Activated T-helper 2 cell treated with anti-CD3 and anti-CD28 coated beads, Interferon-gamma antibody, Interleukin-2, Interleukin-4, amounts not matched to agents 10 μg/mL and 5 μg/mL and 100 μg/mL, durations not matched to agents 14 hours and 24 hours and 36 hours (primary cell): ENCODE results near the gene ZNF764. TPM values are rescaled to one million over a fixed set of nuclear protein-coding genes. Genes with fewer than 3 reads are reported as not detected.
"Not testable (repeated sequence)": the region's sequence is repeated elsewhere in the genome, so short reads cannot be mapped to it uniquely, and the experiment has no call there.

Experiments used
- DNase-seq: peaks from one replicate; pipeline ENCODE4 v3.0.0; 2021; ENCODE audit warnings: low spot score
- H3K27ac Mint-ChIP-seq: one replicate; pipeline ENCODE4 v1.8.0; 2021; ENCODE audit warnings: mixed read lengths
- H3K27me3 Mint-ChIP-seq: one replicate; pipeline ENCODE4 v1.8.0; 2021; ENCODE audit warnings: low read depth, mixed read lengths
- H3K36me3 Mint-ChIP-seq: one replicate; pipeline ENCODE4 v1.8.0; 2021; ENCODE audit warnings: low read depth, mixed read lengths
- H3K4me1 Mint-ChIP-seq: one replicate; pipeline ENCODE4 v1.8.0; 2021; ENCODE audit warnings: low read depth, mixed read lengths
- H3K4me3 Mint-ChIP-seq: one replicate; pipeline ENCODE4 v1.8.0; 2021; ENCODE audit warnings: low read depth, mild to moderate bottlenecking, moderate library complexity, mixed read lengths
- H3K9me3 Mint-ChIP-seq: one replicate; pipeline ENCODE4 v1.8.0; 2021; ENCODE audit warnings: mixed read lengths
- intact Hi-C: fragments of 100-400 bp; cut with micrococcal nuclease; formaldehyde crosslinking; loops from one replicate; pipeline ENCODE4 v1.15.1; 2023
- total RNA-seq: library from RNA; stranded (reverse); gene quantifications from 2 replicates; pipeline ENCODE4 v1.2.3, GENCODE V29; 2022

The ZNF764 gene
- total RNA-seq = 14.5 and 14.6 TPM in 2 replicates

DNA sequence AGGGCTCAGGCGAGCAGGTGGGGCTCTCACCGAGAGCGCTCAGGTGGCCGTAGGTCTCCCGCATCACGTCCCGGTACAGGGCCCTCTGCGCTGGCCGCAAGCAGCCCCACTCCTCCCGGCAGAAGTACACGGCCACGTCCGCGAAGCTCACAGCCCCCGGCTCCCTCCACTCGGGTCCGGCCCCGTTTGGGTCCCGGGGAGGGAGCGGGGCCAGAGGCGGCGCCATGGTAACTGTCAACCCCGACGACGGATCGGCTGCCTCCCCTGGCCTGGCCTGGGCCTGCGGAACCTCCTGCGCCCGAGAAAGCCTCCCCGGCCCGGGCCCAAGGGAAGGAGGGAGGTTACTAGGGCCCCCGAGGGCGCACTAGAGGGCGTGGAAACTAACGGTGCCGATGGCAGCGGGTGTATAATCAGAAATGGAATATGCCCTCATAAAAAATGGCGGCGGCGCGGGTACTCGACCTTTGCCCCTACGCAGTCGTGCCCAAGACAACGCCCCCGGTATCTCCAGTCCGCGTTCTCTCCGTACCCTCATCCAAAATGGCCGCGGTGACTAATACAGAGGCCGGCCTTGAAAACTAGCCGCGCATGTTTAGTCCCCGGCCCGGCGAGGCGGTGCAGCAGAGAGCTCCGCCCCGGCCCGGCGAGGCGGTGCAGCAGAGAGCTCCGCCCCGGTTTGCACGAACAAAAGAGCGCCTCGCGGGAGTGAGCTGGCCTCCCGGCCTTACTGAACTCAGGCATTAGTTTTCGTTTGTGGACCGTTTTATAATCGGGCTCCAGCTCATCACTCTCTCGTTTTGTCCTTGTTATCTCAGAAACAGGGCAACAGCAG is at the start of gene ZNF764:
Gene ZNF764, minus strand, starts transcription at position 418 of the 832 bp plus-strand sequence. Its CDS starts 192 bp downstream, at position 226.
- Mint-ChIP-seq H3K36me3 (peaks cover 24% of the 10 kb centered on the region), H3K4me1 (peaks cover 35% of the 10 kb centered on the region), H3K9me3 (no peaks in the 10 kb centered on the region), H3K4me3 (peak within 1 kb of the TSS; percentile 83), H3K27ac (peak within 1 kb of the TSS; percentile 95), H3K27me3 (peaks cover 1% of the 10 kb centered on the region)
- peak; percentile 97 for DNase-seq
- intact Hi-C loops = loop anchor here (1.0 to 2.0 kb wide), 4 partner anchors 9 to 223 kb away; no protein-coding TSS in a partner anchor

DNA sequence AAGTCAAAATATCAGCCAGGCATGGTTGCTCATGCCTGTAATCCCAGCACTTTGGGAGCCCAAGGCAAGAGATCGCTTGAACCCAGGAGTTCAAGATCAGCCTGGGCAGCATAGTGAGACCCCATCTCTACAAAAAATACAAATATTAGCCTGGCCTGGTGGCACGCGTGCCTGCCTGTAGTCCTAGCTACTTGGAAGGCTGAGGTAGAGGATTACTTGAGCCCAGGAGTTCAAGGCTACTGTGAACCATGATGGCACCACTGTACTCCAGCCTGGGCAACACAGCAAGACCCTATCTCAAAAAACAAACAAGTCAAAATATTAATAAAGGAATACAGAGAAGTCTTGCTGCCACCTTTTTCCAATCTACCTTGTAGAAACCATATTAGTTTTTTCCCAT is 47.8 kb upstream of the ZNF764 start:
- Mint-ChIP-seq H3K27me3 (no peaks in the 10 kb centered on the region), H3K4me1 (peaks cover 18% of the 10 kb centered on the region), H3K9me3 (peaks cover under 1% of the 10 kb centered on the region), H3K4me3 (no peak overlapping the region), H3K36me3 (peaks cover 59% of the 10 kb centered on the region), H3K27ac (no peak overlapping the region)
- DNase-seq = no peak
- intact Hi-C loops = no loop called here

DNA sequence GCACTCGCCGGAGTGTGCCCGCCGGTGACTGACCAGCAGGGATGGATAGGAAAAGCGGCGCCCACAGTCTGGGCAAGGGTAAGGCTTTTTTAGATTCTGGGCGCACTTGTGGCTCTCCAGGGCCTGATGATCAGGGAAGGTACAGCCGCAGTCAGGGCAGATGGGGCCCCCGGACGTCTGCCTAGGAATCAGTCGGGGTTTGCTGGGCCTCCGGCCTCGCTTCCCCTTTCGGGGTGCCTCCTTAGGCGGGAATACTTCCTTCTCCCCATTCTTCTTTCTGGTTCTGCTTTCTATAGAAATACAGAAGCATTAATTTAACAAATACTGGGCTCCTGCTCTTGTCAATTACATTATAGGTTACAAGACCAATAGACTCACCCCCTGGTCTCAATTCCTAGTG is 47.0 kb upstream of the ZNF764 start:
- peaks cover 63% of the 10 kb centered on the region for H3K36me3 Mint-ChIP-seq
- intact Hi-C loops = no loop called here
- H3K27ac Mint-ChIP-seq = no peak overlapping the region
- no peak overlapping the region for H3K4me3 Mint-ChIP-seq
- peaks cover 6% of the 10 kb centered on the region for H3K9me3 Mint-ChIP-seq
- no peaks in the 10 kb centered on the region for H3K27me3 Mint-ChIP-seq
- DNase-seq = no peak
- peaks cover 15% of the 10 kb centered on the region for H3K4me1 Mint-ChIP-seq

DNA sequence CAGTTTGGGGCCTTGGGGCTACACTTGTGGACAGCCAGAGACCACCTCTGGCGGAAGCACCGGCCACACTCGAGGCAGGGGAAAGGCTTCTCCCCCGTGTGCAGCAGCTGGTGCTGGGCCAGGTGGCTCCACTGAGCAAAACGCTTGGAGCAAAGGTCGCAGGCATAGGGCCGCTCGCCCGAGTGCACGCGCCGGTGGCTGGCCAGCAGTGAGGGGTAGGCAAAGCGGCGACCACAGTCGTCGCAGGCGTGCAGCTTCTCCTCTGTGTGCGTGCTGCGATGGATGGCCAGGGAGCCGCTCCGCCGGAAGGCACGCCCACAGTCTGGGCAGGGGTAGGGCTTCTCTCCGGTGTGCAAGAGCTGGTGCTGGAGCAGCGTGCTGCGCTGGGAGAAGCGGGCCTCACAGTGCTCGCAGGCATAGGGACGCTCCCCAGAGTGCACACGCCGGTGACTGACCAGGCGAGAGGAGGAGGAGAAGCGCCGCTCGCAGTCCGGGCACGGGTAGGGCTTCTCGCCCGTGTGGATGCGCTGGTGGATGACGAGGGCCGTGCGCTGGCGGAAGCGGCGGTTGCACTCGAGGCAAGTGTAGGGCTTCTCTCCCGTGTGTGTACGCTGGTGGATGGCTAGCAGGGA is 46.3 kb upstream of the ZNF764 start:
- Mint-ChIP-seq H3K27me3 (no peaks in the 10 kb centered on the region), H3K4me3 (no peak overlapping the region), H3K36me3 (peaks cover 65% of the 10 kb centered on the region), H3K9me3 (peaks cover 6% of the 10 kb centered on the region), H3K4me1 (peaks cover 15% of the 10 kb centered on the region), H3K27ac (no peak overlapping the region)
- intact Hi-C loops = no loop called here
- DNase-seq = no peak

DNA sequence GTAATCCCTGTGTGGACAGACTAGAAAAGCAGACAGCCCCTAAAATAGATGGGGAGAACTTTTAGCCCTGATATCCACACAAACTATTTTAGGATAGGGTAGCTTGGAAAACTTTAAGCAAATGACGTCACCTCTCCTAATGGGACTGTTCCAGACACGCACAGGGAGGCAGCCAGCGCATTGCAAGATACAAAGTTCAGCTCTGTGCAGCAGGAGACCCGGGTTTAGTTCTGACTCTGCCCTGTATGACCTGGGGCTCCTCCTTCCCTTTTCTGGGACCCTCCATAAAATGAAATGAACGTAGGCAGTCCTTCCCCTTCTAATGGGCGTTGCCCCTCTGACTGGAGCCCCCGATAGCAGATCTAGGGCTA is 45.8 kb upstream of the ZNF764 start:
- no peak overlapping the region for H3K27ac Mint-ChIP-seq

DNA sequence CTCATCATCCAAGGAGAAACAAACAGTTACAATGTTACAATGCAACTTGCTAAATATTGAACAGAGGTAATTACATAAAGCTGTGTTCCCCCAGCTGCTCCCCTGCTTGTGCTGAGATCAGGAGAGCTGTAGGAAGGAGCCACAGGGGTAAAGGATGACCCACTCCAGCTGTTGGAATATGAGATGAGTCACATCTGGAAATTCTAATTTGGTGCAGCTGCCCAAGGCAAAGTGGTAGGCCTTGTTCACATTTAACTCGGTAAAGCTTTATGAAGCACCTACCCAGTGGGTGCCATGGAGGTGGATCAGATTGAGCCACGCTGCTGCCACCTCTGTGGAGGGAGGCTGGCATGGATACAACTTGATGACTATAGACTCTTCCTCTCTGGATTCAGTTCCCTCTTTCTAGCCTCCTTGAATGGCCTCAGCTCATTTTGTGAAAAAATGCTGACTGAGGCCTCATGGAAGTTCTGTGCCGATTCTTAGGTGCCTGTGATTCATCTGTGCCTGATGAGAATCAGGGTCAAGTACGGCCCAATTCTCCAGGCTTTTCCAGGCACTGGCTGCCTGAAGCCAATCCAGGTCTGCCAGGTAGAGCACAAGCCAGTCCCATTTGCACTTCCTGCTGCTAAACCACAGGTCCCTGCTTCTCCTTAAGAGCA is 44.6 kb upstream of the ZNF764 start:
- H3K27me3 Mint-ChIP-seq = no peaks in the 10 kb centered on the region
- intact Hi-C loops = no loop called here
- H3K4me1 Mint-ChIP-seq = peaks cover 9% of the 10 kb centered on the region
- no peak overlapping the region for H3K27ac Mint-ChIP-seq
- DNase-seq = no peak
- H3K4me3 Mint-ChIP-seq = no peak overlapping the region
- peaks cover 59% of the 10 kb centered on the region for H3K36me3 Mint-ChIP-seq
- H3K9me3 Mint-ChIP-seq = peaks cover 6% of the 10 kb centered on the region

More for the DNA sequence above, 45.8 kb upstream of the ZNF764 start:
- Mint-ChIP-seq H3K27me3 (no peaks in the 10 kb centered on the region), H3K36me3 (peaks cover 65% of the 10 kb centered on the region), H3K9me3 (peaks cover 6% of the 10 kb centered on the region), H3K4me1 (peaks cover 12% of the 10 kb centered on the region), H3K4me3 (no peak overlapping the region)
- intact Hi-C loops = no loop called here
- DNase-seq = no peak

DNA sequence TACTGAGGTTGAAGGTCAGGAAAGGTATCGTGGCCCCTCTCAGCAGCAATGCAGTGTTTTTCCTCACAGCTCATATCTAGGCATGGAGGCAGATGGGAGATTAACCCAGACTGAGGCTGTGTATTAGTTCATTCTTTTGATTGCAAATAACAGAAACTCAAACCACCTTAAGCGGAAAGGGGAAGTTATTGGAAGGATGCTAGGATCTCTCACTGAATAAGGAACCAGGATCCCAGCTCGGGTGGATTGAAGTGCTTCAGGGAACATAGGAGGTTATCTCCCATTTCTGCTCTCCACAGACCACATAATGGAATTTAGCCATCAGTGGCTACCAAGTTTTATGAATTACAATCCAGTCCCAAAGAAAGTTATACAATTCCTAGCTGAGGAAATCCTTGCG is 43.8 kb upstream of the ZNF764 start:
- no peak for DNase-seq
- intact Hi-C loops = no loop called here
- Mint-ChIP-seq H3K4me3 (no peak overlapping the region), H3K9me3 (peaks cover 6% of the 10 kb centered on the region), H3K36me3 (peaks cover 53% of the 10 kb centered on the region), H3K27ac (peak overlapping the region; percentile 4), H3K27me3 (no peaks in the 10 kb centered on the region), H3K4me1 (peaks cover 7% of the 10 kb centered on the region)

DNA sequence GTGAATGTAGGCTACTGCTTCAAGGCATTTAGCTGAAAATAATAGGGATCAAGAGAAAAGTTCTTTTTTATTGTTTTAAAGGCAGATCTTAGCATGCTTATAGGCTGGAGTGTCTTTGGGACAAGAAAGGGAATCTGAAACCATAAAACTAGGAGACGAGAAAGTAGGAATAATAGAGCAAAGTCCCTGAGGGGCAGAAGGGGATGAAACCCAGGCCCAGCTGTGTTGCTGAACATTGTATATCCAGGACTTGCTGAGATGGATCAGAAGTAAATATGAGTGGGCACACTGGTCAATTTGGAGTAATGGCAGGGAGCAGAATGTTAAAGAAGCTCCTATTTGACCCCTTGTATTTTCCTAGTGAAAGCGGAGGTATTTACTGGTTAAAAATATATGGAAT is 42.8 kb upstream of the ZNF764 start:
- no peak overlapping the region for H3K4me3 Mint-ChIP-seq
- H3K36me3 Mint-ChIP-seq = peaks cover 43% of the 10 kb centered on the region
- DNase-seq = no peak
- H3K4me1 Mint-ChIP-seq = peaks cover 6% of the 10 kb centered on the region
- no peak overlapping the region for H3K27ac Mint-ChIP-seq
- H3K27me3 Mint-ChIP-seq = no peaks in the 10 kb centered on the region
- H3K9me3 Mint-ChIP-seq = peaks cover 6% of the 10 kb centered on the region
- intact Hi-C loops = no loop called here

DNA sequence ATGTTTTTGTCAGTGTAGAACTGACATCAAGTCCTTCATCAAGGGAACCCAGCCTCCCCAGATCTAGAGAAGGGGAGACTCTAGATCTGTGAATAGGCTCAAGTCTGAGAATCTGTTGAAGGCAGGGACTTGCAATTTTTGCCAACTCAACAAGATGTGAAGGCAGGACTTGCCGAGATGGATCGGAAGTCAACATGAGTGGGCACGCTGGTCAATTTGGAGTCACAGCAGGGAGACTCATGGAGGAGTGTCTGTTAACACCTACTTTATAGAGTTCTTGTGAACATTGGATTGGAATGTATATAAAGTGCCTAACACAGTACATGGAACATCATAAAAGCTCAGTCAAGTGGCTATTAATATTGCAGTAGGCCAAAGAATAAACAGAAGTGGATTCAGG is 42.0 kb upstream of the ZNF764 start:
- Mint-ChIP-seq H3K27me3 (no peaks in the 10 kb centered on the region), H3K4me1 (peaks cover 6% of the 10 kb centered on the region), H3K4me3 (no peak overlapping the region), H3K9me3 (peaks cover 6% of the 10 kb centered on the region), H3K27ac (no peak overlapping the region), H3K36me3 (peaks cover 39% of the 10 kb centered on the region)
- intact Hi-C loops = no loop called here
- DNase-seq = no peak

DNA sequence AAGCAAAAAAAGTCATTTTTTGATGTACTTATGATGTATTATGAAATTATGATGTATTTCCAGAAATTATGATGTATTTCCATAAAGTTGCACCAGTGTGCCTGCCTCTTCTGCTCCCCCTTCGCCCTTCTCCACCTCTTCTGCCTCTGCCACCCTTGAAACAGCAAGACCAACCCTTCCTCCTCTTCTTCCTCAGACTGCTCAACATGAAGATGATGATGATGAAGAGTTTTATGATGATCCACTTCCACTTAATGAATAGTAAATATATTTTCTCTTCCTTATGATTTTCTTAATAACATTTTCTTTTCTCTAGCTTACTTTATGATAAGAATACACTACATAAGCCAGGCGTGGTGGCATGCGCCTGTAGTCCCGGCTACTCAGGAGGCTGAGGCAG is 34.7 kb upstream of the ZNF764 start:
- intact Hi-C loops = no loop called here
- no peaks in the 10 kb centered on the region for H3K9me3 Mint-ChIP-seq
- no peak for DNase-seq
- no peaks in the 10 kb centered on the region for H3K27me3 Mint-ChIP-seq
- no peak overlapping the region for H3K4me3 Mint-ChIP-seq
- H3K4me1 Mint-ChIP-seq = peaks cover 2% of the 10 kb centered on the region
- H3K36me3 Mint-ChIP-seq = peaks cover 15% of the 10 kb centered on the region
- H3K27ac Mint-ChIP-seq = no peak overlapping the region

DNA sequence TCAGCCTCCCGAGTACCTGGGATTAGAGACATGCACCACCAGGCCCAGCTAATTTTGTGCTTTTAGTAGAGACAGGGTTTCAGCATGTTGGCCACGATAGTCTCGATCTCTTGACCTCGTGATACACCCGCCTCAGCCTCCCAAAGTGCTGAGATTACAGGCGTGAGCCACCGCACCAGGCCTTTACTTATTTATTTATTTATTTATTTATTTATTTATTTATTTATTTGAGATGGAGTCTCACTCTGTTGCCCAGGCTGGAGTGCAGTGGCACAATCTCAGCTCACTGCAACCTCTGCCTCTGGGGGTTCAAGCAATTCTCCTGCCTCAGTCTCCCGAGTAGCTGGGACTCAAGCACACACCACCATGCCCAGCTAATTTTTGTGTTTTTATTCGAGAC is 32.7 kb upstream of the ZNF764 start:
- intact Hi-C loops, H3K9me3 Mint-ChIP-seq, DNase-seq, H3K4me3 Mint-ChIP-seq, H3K27ac Mint-ChIP-seq, H3K27me3 Mint-ChIP-seq: not testable (repeated sequence)
- H3K36me3 Mint-ChIP-seq = peaks cover 23% of the 10 kb centered on the region
- peaks cover 10% of the 10 kb centered on the region for H3K4me1 Mint-ChIP-seq

DNA sequence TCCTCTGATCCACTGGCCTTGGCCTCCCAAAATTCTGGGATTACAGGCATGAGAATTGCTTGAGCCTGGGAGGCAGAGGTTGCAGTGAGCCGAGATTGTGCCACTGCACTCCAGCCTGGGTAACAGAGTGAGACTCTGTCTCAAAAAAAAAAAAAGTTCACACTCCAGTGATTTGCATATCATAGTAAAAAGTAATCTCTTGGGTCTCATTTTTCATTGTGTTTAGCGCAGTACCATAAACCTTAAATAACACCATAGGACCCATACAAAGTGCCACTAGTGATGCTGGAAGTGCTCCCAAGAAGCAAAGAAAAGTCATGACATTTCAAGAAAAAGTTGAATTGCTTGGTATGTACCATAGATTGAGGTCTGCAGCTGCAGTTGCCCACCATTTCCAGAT is 31.4 kb upstream of the ZNF764 start:
- Mint-ChIP-seq H3K36me3 (peaks cover 25% of the 10 kb centered on the region), H3K4me1 (peaks cover 12% of the 10 kb centered on the region)
- H3K9me3 Mint-ChIP-seq, H3K4me3 Mint-ChIP-seq, H3K27me3 Mint-ChIP-seq, intact Hi-C loops, H3K27ac Mint-ChIP-seq, DNase-seq: not testable (repeated sequence)

DNA sequence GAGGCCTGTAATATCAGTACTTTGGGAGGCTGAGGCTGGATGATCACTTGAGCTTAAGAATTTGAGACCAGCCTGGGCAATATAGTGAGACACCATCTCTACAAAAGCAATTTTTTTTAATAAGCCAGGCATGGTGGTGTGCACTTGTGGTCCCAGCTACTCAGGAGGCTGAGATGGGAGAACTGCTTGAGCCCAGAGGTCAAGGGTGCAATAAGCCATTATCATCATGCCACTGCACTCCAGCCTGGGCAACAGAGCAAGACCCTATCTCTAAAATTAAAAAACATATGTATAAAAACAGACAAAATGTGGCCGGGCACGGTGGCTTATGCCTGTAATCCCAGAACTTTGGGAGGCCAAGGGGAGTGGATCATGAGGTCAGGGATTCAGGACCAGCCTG is 30.5 kb upstream of the ZNF764 start:
- H3K4me1 Mint-ChIP-seq = peaks cover 14% of the 10 kb centered on the region
- H3K36me3 Mint-ChIP-seq = peaks cover 30% of the 10 kb centered on the region
- intact Hi-C loops = no loop called here
- no peak overlapping the region for H3K4me3 Mint-ChIP-seq
- no peak for DNase-seq
- no peak overlapping the region for H3K27ac Mint-ChIP-seq
- H3K27me3 Mint-ChIP-seq = no peaks in the 10 kb centered on the region
- H3K9me3 Mint-ChIP-seq = no peaks in the 10 kb centered on the region
